ENCODE measurements around the gene TUSC2. TPM values are rescaled to one million over a fixed set of nuclear protein-coding genes. Genes with fewer than 3 reads are reported as not detected.

The TUSC2 gene
- total RNA-seq, 2 donors from 2014 or later: 26.7 to 29.1 TPM

GRCh38 chr3:50302095-50303012 is 25.7 kb downstream of the TUSC2 start:
- intact Hi-C loops (cut with DNase I, micrococcal nuclease): no loop called here
- no peak for DNase-seq
- ATAC-seq: no peak

- DNase-seq: no peak
- ATAC-seq: no peak
- intact Hi-C loops (cut with DNase I, micrococcal nuclease): no loop called here
These were observed 27.3 kb downstream of the TUSC2 start for GRCh38 chr3:50300681-50301254.

- intact Hi-C loops (cut with DNase I, micrococcal nuclease): no loop called here
- ATAC-seq: peak; percentile 6
- DNase-seq: peak in 1 of 2 donors; percentile 29
These were observed 27.9 kb downstream of the TUSC2 start for GRCh38 chr3:50299929-50300680.

- DNase-seq (no peak), ATAC-seq (no peak)
- intact Hi-C loops (cut with DNase I, micrococcal nuclease): no loop called here
These were observed 28.4 kb downstream of the TUSC2 start for GRCh38 chr3:50299638-50299928.

GRCh38 chr3:50298836-50299637 is 29.0 kb downstream of the TUSC2 start, which contains the start of the genes HYAL3 and NAA80:
Gene HYAL3, minus strand, starts transcription at chr3:50299405. Its CDS starts 3,803 bp downstream, at chr3:50295602.
Gene NAA80, minus strand, starts transcription at chr3:50299405. Its CDS starts 1,942 bp downstream, at chr3:50297463.
- ATAC-seq: peak; percentile 80
- intact Hi-C loops (cut with DNase I, micrococcal nuclease): no loop called here
- peak; percentile 99 to 100 for DNase-seq

GRCh38 chr3:50297896-50298725 is 29.9 kb downstream of the TUSC2 start:
- peak in 1 of 2 donors; percentile 35 for DNase-seq
- intact Hi-C loops (cut with DNase I, micrococcal nuclease): no loop called here

GRCh38 chr3:50297384-50297775 is 30.6 kb downstream of the TUSC2 start:
- ATAC-seq: no peak
- intact Hi-C loops (cut with DNase I, micrococcal nuclease): no loop called here
- DNase-seq: peak in 1 of 2 donors; percentile 31

More at GRCh38 chr3:50297896-50298725, 29.9 kb downstream of the TUSC2 start:
- ATAC-seq: no peak

GRCh38 chr3:50296721-50297383 is 31.2 kb downstream of the TUSC2 start:
- intact Hi-C loops (cut with DNase I, micrococcal nuclease): no loop called here
- ATAC-seq: no peak

GRCh38 chr3:50295553-50296431 is 32.2 kb downstream of the TUSC2 start:
- ATAC-seq (no peak), DNase-seq (no peak)
- intact Hi-C loops (cut with DNase I, micrococcal nuclease): no loop called here

More at GRCh38 chr3:50296721-50297383, 31.2 kb downstream of the TUSC2 start:
- peak in 1 of 2 donors; percentile 22 for DNase-seq

- intact Hi-C loops (cut with DNase I, micrococcal nuclease): no loop called here
- ATAC-seq (no peak), DNase-seq (no peak)
These were observed 33.3 kb downstream of the TUSC2 start for GRCh38 chr3:50294492-50295403.

- ATAC-seq: no peak
- intact Hi-C loops (cut with DNase I, micrococcal nuclease): no loop called here
- DNase-seq: no peak
These were observed 33.9 kb downstream of the TUSC2 start for GRCh38 chr3:50294089-50294488.

GRCh38 chr3:50293079-50293801 is 34.8 kb downstream of the TUSC2 start:
- intact Hi-C loops (cut with DNase I, micrococcal nuclease): no loop called here
- ATAC-seq (no peak), DNase-seq (no peak)

GRCh38 chr3:50292159-50293078 is 35.6 kb downstream of the TUSC2 start, which contains the start of gene IFRD2:
Gene IFRD2, minus strand, starts transcription at chr3:50292429. Its CDS starts 155 bp downstream, at chr3:50292274.
- intact Hi-C loops (cut with DNase I, micrococcal nuclease): no loop called here
- DNase-seq (peak; percentile 97 to 98), ATAC-seq (peak; percentile 88)
